HUES64 (cell line): ENCODE measurements around the gene MRGPRD. TPM values are rescaled to one million over a fixed set of nuclear protein-coding genes. Genes with fewer than 3 reads are reported as not detected.

Experiments used
- H3K27ac ChIP-seq: 2 replicates; pipeline ENCODE4 v1.7.0; 2013; ENCODE audit warnings: low read depth, low read length, inconsistent platforms
- H3K27me3 ChIP-seq: 2 replicates; pipeline ENCODE4 v1.6.1; 2013; ENCODE audit warnings: mild to moderate bottlenecking, low read length; ENCODE audit not compliant: insufficient read depth
- H3K36me3 ChIP-seq: 2 replicates; pipeline ENCODE4 v1.6.1; 2013; ENCODE audit warnings: mild to moderate bottlenecking, low read length; ENCODE audit not compliant: insufficient read depth
- H3K4me1 ChIP-seq: 2 replicates; pipeline ENCODE4 v1.6.1; 2013; ENCODE audit warnings: mild to moderate bottlenecking, low read length, moderate library complexity; ENCODE audit not compliant: insufficient read depth
- H3K4me3 ChIP-seq: 2 replicates; pipeline ENCODE4 v1.5.1; 2013; ENCODE audit warnings: mild to moderate bottlenecking, low read length, moderate library complexity
- H3K9ac ChIP-seq: 2 replicates; pipeline ENCODE4 v1.6.1; 2013; ENCODE audit warnings: mild to moderate bottlenecking, low read depth, low read length
- H3K9me3 ChIP-seq: 2 replicates; pipeline ENCODE4 v1.6.1; 2013; ENCODE audit warnings: low read depth, low read length; ENCODE audit not compliant: insufficient read depth
- WGBS: fragments of 150-250, 120-280 bp; methylation state at CpG from one replicate; pipeline ENCODE4 v1.1.7; 2013; ENCODE audit warnings: missing lambda C conversion rate; 5-methylcytosine and 5-hydroxymethylcytosine counted together
- polyA plus RNA-seq, 2 experiments: library from polyadenylated mRNA; stranded (reverse); fragments of 50-300 nt; gene quantifications; one replicate each; pipeline ENCODE4 v1.2.3, GENCODE V29; 2013

Gene MRGPRD, protein sequence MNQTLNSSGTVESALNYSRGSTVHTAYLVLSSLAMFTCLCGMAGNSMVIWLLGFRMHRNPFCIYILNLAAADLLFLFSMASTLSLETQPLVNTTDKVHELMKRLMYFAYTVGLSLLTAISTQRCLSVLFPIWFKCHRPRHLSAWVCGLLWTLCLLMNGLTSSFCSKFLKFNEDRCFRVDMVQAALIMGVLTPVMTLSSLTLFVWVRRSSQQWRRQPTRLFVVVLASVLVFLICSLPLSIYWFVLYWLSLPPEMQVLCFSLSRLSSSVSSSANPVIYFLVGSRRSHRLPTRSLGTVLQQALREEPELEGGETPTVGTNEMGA
- polyA plus RNA-seq (2013, experiment 1 of 2) = not detected
- polyA plus RNA-seq (2013, experiment 2 of 2) = not detected

- WGBS = 85% methylated on average over 8 of the region's 8 CpGs
- Histone ChIP-seq H3K27me3 (no peaks in the 10 kb centered on the region), H3K9ac (no peak within 1 kb of the TSS)
These were observed at the start of gene MRGPRD for GRCh38 chr11:68980776-68981065. Gene MRGPRD, minus strand, starts transcription at chr11:68980986. Its CDS starts 0 bp downstream, at chr11:68980986.

DNA sequence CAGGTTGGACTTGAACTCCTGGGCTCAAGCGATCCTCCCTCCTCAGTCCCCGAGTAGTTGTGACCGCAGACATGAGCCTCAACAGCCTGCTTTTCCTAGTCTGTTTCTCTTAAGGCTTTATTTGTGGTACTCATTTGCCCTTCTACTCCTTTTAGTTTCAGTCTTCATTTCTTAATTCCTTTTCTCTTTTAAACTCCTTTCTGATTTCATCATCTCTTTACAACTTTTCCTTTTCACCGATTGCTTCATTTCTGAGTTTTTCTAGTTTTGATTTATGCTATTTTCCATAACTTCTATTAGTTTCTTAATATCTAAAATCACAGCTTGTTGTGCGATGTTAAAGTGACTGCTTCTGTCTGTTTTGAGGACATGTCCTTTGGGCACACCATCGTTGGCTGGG, 49.5 kb upstream of the MRGPRD start:
- Histone ChIP-seq H3K9me3 (no peaks in the 10 kb centered on the region), H3K9ac (no peak overlapping the region), H3K27ac (no peak overlapping the region), H3K4me3 (no peak overlapping the region), H3K27me3 (no peaks in the 10 kb centered on the region), H3K4me1 (peaks cover 8% of the 10 kb centered on the region; the same call in 1 of the 2 replicates), H3K36me3 (no peaks in the 10 kb centered on the region)
- WGBS = 92% methylated on average over 6 of the region's 6 CpGs

More at GRCh38 chr11:68980776-68981065, at the start of gene MRGPRD:
- Histone ChIP-seq H3K36me3 (no peaks in the 10 kb centered on the region), H3K9me3 (no peaks in the 10 kb centered on the region), H3K4me1 (no peaks in the 10 kb centered on the region), H3K27ac (no peak within 1 kb of the TSS), H3K4me3 (no peak within 1 kb of the TSS)

- WGBS = 81% methylated on average over 9 of the region's 9 CpGs
These were observed 47.1 kb upstream of the MRGPRD start for GRCh38 chr11:69027704-69028372.

DNA sequence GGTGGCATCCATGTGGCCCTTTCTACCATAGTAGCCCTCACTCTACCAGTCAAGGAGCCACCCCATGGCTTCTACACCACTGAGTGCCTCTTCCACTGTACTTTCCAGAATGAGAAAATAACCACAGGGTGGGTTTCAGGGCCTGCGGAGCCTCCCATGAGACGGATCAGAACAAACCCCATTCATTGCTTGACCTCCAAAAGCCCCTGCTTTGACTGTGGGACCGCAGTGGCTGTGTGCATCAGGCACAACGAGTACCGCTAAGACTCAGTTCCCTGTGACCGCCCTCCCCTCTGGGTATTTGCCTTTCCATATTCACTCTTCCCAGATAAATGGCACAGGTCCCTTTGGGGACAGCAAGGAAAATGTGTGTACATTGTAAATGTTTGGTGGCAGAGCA, 43.7 kb upstream of the MRGPRD start:
- WGBS = 97% methylated on average over 6 of the region's 6 CpGs
- Histone ChIP-seq H3K4me1 (0 out of 2 replicates have a peak, but pooled peaks cover 4% of the 10 kb centered on the region), H3K9ac (no peak overlapping the region), H3K27me3 (no peaks in the 10 kb centered on the region), H3K9me3 (no peaks in the 10 kb centered on the region), H3K27ac (no peak overlapping the region), H3K36me3 (no peaks in the 10 kb centered on the region), H3K4me3 (no peak overlapping the region)

More at GRCh38 chr11:69027704-69028372, 47.1 kb upstream of the MRGPRD start:
- H3K36me3 ChIP-seq = no peaks in the 10 kb centered on the region
- H3K4me3 ChIP-seq = no peak overlapping the region
- no peaks in the 10 kb centered on the region for H3K27me3 ChIP-seq
- no peak overlapping the region for H3K9ac ChIP-seq
- H3K9me3 ChIP-seq = no peaks in the 10 kb centered on the region
- H3K27ac ChIP-seq = no peak overlapping the region
- H3K4me1 ChIP-seq = peaks cover 4% of the 10 kb centered on the region; the same call in 1 of the 2 replicates

DNA sequence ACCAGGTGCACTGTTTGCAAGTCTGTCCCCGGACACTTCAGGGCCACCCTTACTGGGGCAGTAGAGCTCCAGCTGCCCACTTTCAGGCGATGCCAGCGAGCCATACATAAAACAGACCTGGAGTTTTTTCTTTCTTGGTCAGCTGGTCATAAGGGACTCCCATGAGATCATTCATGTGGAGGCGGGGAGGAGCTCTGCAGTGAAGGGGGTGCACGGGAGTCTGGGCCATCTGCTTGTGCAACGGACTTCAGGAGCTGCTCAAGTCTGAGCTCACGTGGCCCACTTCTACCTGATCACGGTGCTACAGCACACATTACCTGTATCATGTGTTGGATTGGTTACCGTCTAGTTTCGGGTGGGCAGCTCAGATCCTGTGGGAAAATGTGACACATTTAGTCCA, 41.5 kb upstream of the MRGPRD start:
- no peaks in the 10 kb centered on the region for H3K27me3 ChIP-seq
- 95% methylated on average over 10 of the region's 10 CpGs for WGBS
- H3K9ac ChIP-seq = no peak overlapping the region
- no peak overlapping the region for H3K4me3 ChIP-seq
- no peaks in the 10 kb centered on the region for H3K36me3 ChIP-seq
- no peak overlapping the region for H3K27ac ChIP-seq
- no peaks in the 10 kb centered on the region for H3K4me1 ChIP-seq
- H3K9me3 ChIP-seq = no peaks in the 10 kb centered on the region

GRCh38 chr11:69018924-69019323, 38.1 kb upstream of the MRGPRD start:
- Histone ChIP-seq H3K36me3 (no peaks in the 10 kb centered on the region), H3K4me1 (peaks cover 11% of the 10 kb centered on the region), H3K9me3 (no peaks in the 10 kb centered on the region), H3K27me3 (no peaks in the 10 kb centered on the region), H3K4me3 (no peak overlapping the region), H3K27ac (no peak overlapping the region), H3K9ac (no peak overlapping the region)
- 81% methylated on average over 13 of the region's 13 CpGs for WGBS

DNA sequence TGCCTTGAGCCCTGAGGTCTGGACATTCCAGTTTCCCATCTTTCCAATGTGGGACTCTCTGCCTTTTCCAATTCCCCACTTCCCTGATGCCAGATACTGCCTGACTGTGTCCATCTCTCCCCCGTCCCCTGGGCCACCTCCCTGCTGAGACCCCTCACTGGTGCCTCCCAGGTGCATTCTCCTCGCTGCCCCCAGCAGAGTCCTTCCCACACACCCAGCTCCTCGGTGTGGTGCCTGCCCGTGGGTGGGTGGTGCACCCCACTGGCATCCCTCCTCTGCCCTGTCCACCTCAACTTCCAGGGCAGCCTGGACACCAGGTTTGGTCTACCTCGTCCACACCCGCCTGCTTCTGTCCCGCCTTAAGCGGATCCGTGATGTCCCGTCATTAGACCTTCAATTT, 37.2 kb upstream of the MRGPRD start:
- Histone ChIP-seq H3K4me3 (no peak overlapping the region), H3K4me1 (peaks cover 12% of the 10 kb centered on the region), H3K9me3 (no peaks in the 10 kb centered on the region), H3K36me3 (no peaks in the 10 kb centered on the region), H3K27ac (no peak overlapping the region), H3K9ac (no peak overlapping the region), H3K27me3 (no peaks in the 10 kb centered on the region)
- 92% methylated on average over 10 of the region's 10 CpGs for WGBS

DNA sequence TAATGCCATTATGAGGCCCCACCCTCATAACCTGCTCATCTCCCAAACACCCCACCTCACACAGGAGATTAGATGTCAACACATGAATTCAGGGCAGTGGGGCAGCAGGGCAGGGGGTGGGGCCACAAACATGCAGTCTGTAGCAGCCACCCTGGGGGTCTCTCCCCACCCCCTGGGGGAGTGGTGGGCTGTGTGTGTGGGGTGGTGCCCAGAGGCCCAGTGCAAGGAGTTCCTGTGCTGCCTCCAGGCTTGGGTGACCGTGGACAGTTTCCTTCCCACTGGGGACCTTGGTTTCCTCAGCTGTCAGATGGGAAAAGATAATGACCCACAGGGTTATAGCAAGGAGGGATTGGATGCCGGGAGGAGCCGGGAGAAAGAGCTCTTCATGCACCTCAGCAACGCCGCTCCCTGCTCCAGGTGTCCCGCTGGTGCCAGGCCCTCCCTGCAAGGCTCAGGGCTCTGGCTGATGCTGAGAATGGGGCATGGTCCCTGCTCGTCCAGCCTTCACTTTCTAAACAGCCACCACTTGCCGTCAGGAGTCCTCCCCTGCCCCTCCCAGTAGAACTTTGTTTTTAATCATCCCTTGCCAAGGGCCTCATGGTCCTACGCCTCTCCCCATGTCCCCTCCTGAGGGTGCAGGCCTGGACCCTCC, 34.2 kb upstream of the MRGPRD start:
- Histone ChIP-seq H3K4me3 (no peak overlapping the region), H3K27ac (no peak overlapping the region; the same call in 1 of the 2 replicates), H3K9me3 (no peaks in the 10 kb centered on the region), H3K36me3 (no peaks in the 10 kb centered on the region), H3K27me3 (peaks cover 3% of the 10 kb centered on the region; the same call in 1 of the 2 replicates), H3K9ac (no peak overlapping the region), H3K4me1 (peaks cover 31% of the 10 kb centered on the region)
- 79% methylated on average over 9 of the region's 9 CpGs for WGBS

DNA sequence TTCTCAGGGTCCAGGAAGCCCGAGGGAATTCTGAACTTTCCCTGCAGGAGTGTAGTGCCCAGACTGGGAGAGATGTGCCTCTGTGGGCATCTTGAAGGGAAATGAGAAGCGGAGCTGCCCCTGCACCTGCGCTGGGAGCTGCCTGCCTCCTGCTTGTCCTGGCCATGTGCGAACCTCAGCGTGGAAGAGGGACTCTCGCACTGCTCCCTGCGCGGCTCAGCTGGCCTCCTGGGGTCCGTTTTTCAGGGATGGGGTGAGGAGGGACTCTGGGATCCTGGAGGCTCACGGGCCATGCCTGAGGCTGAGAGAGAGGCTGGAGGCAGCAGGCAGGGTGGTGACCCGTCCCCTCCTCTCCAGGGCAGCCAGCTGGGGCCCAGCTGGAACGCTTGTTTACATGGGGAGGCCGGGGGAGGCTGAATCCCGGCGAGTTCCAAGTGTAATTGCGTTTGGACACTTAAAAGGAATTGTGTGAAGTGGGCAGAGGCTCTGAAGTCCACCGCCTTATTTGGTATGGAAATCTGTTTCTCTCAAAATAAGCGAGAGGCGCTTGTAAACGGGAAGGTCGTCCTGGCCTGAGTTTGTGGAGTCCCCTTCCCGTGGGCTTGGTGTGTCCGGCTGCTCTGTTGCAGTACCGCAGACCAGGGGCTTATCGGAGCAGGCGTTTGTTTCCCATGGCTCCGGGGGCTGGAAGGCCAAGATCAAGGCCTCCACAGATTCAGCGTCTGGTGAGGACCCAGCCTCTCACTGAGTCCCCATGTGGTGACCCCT, 33.5 kb upstream of the MRGPRD start:
- Histone ChIP-seq H3K36me3 (no peaks in the 10 kb centered on the region), H3K9me3 (no peaks in the 10 kb centered on the region), H3K9ac (0 out of 2 replicates have a peak overlapping the region, but pooled peaks have one; percentile 10), H3K27ac (peak overlapping the region; percentile 21; the same call in 1 of the 2 replicates), H3K4me3 (peak overlapping the region; percentile 32), H3K27me3 (peaks cover 3% of the 10 kb centered on the region; the same call in 1 of the 2 replicates), H3K4me1 (peaks cover 32% of the 10 kb centered on the region)
- WGBS = 27% methylated on average over 28 of the region's 28 CpGs

DNA sequence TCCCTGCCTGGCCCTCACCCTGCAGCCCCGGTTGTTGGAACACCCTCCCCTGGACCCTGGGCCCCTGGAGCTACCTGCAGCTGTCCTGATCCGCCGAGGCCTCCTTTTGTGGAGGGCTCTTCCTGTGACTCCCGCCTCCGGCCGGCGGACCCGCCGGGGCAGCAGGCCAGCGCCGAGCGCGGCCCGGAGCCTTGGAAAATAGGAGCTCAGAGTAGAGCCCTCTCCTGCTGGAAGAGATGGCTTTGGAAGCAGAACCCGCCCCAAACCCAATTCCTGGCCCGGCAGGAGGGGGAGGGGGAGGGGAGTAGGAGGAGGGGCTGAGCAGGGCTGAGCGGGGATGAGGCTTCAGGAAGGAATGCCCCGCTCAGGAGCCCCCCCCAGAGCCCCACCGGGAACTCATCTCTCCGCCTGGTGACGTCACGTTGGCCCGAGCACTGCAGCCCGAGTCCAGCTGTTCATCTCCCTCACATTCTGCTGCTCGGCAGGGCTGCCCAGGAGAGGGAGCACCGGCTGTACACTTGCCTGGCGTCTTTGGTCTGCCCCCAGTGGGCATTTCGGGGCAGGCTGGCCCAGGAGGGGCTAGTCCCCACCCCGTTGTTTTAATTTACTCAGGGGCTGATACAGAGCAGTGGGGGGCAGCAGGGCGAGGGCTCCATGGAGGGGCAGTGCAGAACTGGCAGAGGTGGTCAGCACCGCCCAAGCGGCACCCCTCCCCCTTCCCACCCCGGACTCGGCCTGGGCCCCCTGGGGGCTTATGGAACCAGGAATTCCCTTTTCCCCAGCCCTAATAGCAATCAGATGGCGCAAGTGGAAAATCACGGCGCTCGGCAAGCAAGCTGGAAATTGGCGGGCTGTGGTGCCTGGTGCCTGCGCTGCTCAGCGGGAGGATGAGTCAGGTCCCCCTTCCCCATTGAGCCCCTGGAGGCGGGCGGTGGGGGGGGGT, 32.5 kb upstream of the MRGPRD start, which contains the start of gene MRGPRF:
TSS of gene MRGPRF (minus strand) at position 238 of the 943 bp plus-strand sequence. CDS start 3,345 bp downstream, outside the sequence.
- peaks cover 3% of the 10 kb centered on the region; the same call in 1 of the 2 replicates for H3K27me3 ChIP-seq
- 2% methylated on average over 43 of the region's 43 CpGs for WGBS
- H3K9ac ChIP-seq = peak within 1 kb of the TSS; percentile 36; the same call in 1 of the 2 replicates
- H3K36me3 ChIP-seq = no peaks in the 10 kb centered on the region
- H3K9me3 ChIP-seq = no peaks in the 10 kb centered on the region
- H3K4me3 ChIP-seq = peak within 1 kb of the TSS; percentile 56
- H3K27ac ChIP-seq = peak within 1 kb of the TSS; percentile 52; the same call in 1 of the 2 replicates
- peaks cover 40% of the 10 kb centered on the region for H3K4me1 ChIP-seq
